SK-N-SH (cell line): ENCODE measurements around the gene LILRB3. TPM values are rescaled to one million over a fixed set of nuclear protein-coding genes. Genes with fewer than 3 reads are reported as not detected.

Experiments used
- CTCF ChIA-PET: fragments of 300-600, 350-600 bp; formaldehyde crosslinking; extraction: SDS; loops from one replicate; lab custom pipeline; 2021; lab: Yijun Ruan, JAX
- POLR2A ChIA-PET: fragments of 350-600 bp; sonication (Branson Sonifier 250); formaldehyde crosslinking; extraction: SDS; loops from one replicate; lab custom pipeline; 2020; ENCODE audit warnings: antibody characterized with exemption, inconsistent platforms; lab: Yijun Ruan, JAX
- DNase-seq: peaks from one replicate; pipeline ENCODE4 v3.0.0; 2012
- H2AFZ ChIP-seq: fragments of 200-600 bp; sonication (generic); 2 replicates; pipeline ENCODE4 v1.8.1; 2016; ENCODE audit warnings: antibody characterized with exemption, mild to moderate bottlenecking, low read depth
- H3F3A ChIP-seq: fragments of 200-600 bp; sonication (generic); replicated peaks from 2 replicates; pipeline ENCODE3; 2016; ENCODE audit warnings: antibody characterized with exemption, mild to moderate bottlenecking; ENCODE audit not compliant: insufficient read depth
- H3K27ac ChIP-seq, 2 experiments: fragments of 200-500 bp in 1 of 2; fragments of 200-600 bp in 1 of 2; sonication (Bioruptor generic) in 1 of 2; sonication (generic), shearing (Covaris generic) in 1 of 2; 2 replicates each; pipeline versions ENCODE4 v1.5.1 to v1.6.1; 2014 to 2016; ENCODE audit warnings: low read depth in 2 of 2, inconsistent platforms in 1 of 2, low read length in 1 of 2, mild to moderate bottlenecking in 1 of 2, mixed read lengths in 1 of 2
- H3K27me3 ChIP-seq: fragments of 200-600 bp; sonication (generic), shearing (Covaris generic); 2 replicates; pipeline ENCODE4 v1.6.1; 2016; ENCODE audit warnings: mixed run types; ENCODE audit not compliant: insufficient read depth
- H3K36me3 ChIP-seq, 2 experiments: fragments of 200-500 bp in 1 of 2; fragments of 200-600 bp in 1 of 2; sonication (Bioruptor generic) in 1 of 2; sonication (generic) in 1 of 2; replicated peaks in 1 of 2; 2 replicates each; pipeline versions ENCODE3 to v1.5.1; 2014 to 2016; ENCODE audit warnings: low read length in 1 of 2, mild to moderate bottlenecking in 1 of 2; ENCODE audit not compliant: insufficient read depth in 2 of 2, control insufficient read depth in 1 of 2
- H3K4me1 ChIP-seq, 2 experiments: fragments of 200-500 bp in 1 of 2; fragments of 200-600 bp in 1 of 2; sonication (Bioruptor generic) in 1 of 2; sonication (generic), shearing (Covaris generic) in 1 of 2; 2 replicates each; pipeline versions ENCODE4 v1.5.1 to v1.6.1; 2014 to 2016; ENCODE audit warnings: low read depth in 1 of 2, low read length in 1 of 2, mixed run types in 1 of 2; ENCODE audit not compliant: insufficient read depth in 2 of 2, control insufficient read depth in 1 of 2
- H3K4me2 ChIP-seq: fragments of 200-600 bp; sonication (generic), shearing (Covaris generic); 2 replicates; pipeline ENCODE4 v1.6.1; 2017; ENCODE audit warnings: mixed run types
- H3K4me3 ChIP-seq, 2 experiments: fragments of 200-500 bp in 1 of 2; fragments of 200-600 bp in 1 of 2; sonication (Bioruptor generic) in 1 of 2; sonication (generic), shearing (Covaris generic) in 1 of 2; 2 replicates each; pipeline versions ENCODE4 v1.5.1 to v1.8.1; 2014 to 2016; ENCODE audit warnings: low read depth in 2 of 2, inconsistent platforms in 1 of 2, low read length in 1 of 2, mild to moderate bottlenecking in 1 of 2, mixed read lengths in 1 of 2, moderate library complexity in 1 of 2
- H3K79me2 ChIP-seq: fragments of 200-600 bp; sonication (generic); 2 replicates; pipeline ENCODE4 v1.8.1; 2017; ENCODE audit warnings: mild to moderate bottlenecking; ENCODE audit not compliant: insufficient read depth
- H3K9ac ChIP-seq: fragments of 200-600 bp; sonication (generic); 2 replicates; pipeline ENCODE4 v1.6.1; 2017; ENCODE audit warnings: mixed run types
- H3K9me2 ChIP-seq: fragments of 200-600 bp; sonication (generic); 2 replicates; pipeline ENCODE4 v1.6.1; 2017; ENCODE audit warnings: mixed run types
- H3K9me3 ChIP-seq: fragments of 200-600 bp; sonication (generic); 2 replicates; pipeline ENCODE4 v1.6.1; 2017; ENCODE audit warnings: mixed run types, mild to moderate bottlenecking, moderate library complexity
- H4K20me1 ChIP-seq: fragments of 200-600 bp; sonication (generic); 2 replicates; pipeline ENCODE4 v1.6.1; 2017; ENCODE audit warnings: mild to moderate bottlenecking, mixed run types; ENCODE audit not compliant: insufficient read depth
- EP300 ChIP-seq, 2 experiments: IDR thresholded peaks; 2 replicates each; pipeline versions ENCODE4 v1.4.0 to v1.6.1; 2012; ENCODE audit warnings: borderline replicate concordance in 1 of 2, low read depth in 1 of 2, low read length in 1 of 2
- EZH2phosphoT487 ChIP-seq: fragments of 200-600 bp; sonication (generic); IDR thresholded peaks from 2 replicates; pipeline ENCODE4 v1.6.1; 2017; ENCODE audit warnings: low read depth, mixed run types, mild to moderate bottlenecking, antibody characterized with exemption, moderate library complexity, borderline replicate concordance
- FOSL2 ChIP-seq: IDR thresholded peaks from 2 replicates; pipeline ENCODE4 v1.4.0; 2012; ENCODE audit warnings: low read depth, mild to moderate bottlenecking, moderate library complexity, borderline replicate concordance
- GABPA ChIP-seq: IDR thresholded peaks from 2 replicates; pipeline ENCODE4 v1.4.0; 2012; ENCODE audit warnings: low read depth, mild to moderate bottlenecking
- JUND ChIP-seq: IDR thresholded peaks from 2 replicates; pipeline ENCODE4 v1.4.0; 2012
- MEF2A ChIP-seq: IDR thresholded peaks from 2 replicates; pipeline ENCODE4 v1.4.0; 2012; ENCODE audit warnings: low read depth, borderline replicate concordance
- MXI1 ChIP-seq: IDR thresholded peaks from 2 replicates; pipeline ENCODE4 v1.6.1; 2012; ENCODE audit warnings: mild to moderate bottlenecking, low read depth, low read length, improper control_type of control experiment
- NRF1 ChIP-seq: IDR thresholded peaks from 2 replicates; pipeline ENCODE4 v1.6.1; 2012; ENCODE audit warnings: low read depth, mild to moderate bottlenecking, low read length
- RCOR1 ChIP-seq: fragments of 150-350 bp; IDR thresholded peaks from 2 replicates; pipeline ENCODE4 v1.6.1; 2017; ENCODE audit warnings: antibody characterized with exemption, low read length
- RFX5 ChIP-seq: IDR thresholded peaks from 2 replicates; pipeline ENCODE4 v1.6.1; 2012; ENCODE audit warnings: mild to moderate bottlenecking, improper control_type of control experiment, low read length
- RXRA ChIP-seq: IDR thresholded peaks from 2 replicates; pipeline ENCODE4 v1.4.0; 2012; ENCODE audit warnings: low read depth, mild to moderate bottlenecking, borderline replicate concordance
- SMC3 ChIP-seq: IDR thresholded peaks from 2 replicates; pipeline ENCODE4 v1.6.1; 2012; ENCODE audit warnings: low read depth, low read length, improper control_type of control experiment
- TCF12 ChIP-seq: IDR thresholded peaks from 2 replicates; pipeline ENCODE4 v1.4.0; 2012
- TEAD4 ChIP-seq: IDR thresholded peaks from 2 replicates; pipeline ENCODE4 v1.4.0; 2012; ENCODE audit warnings: mild to moderate bottlenecking, borderline replicate concordance; ENCODE audit not compliant: insufficient read depth
- YY1 ChIP-seq: IDR thresholded peaks from 2 replicates; pipeline ENCODE4 v1.4.0; 2012; ENCODE audit warnings: low read depth, mild to moderate bottlenecking
- WGBS: methylation state at CpG from one replicate; pipeline ENCODE4 v1.1.6; 2017; ENCODE audit warnings: low lambda C conversion rate; 5-methylcytosine and 5-hydroxymethylcytosine counted together
- polyA plus RNA-seq, 3 experiments: library from polyadenylated mRNA; depleted of rRNA; stranded (reverse); fragments of >200 nt; gene quantifications; 2 replicates each; pipeline ENCODE4 v1.2.3, GENCODE V29; 2012
- TF ChIP-seq, protein P1 (sequence below): IDR thresholded peaks from 2 replicates; pipeline ENCODE4 v1.4.0; 2012; ENCODE audit warnings: low read depth, borderline replicate concordance
- TF ChIP-seq, protein P2 (sequence below): fragments of 200-600 bp; sonication (generic); IDR thresholded peaks from 2 replicates; pipeline ENCODE4 v1.6.1; 2017; ENCODE audit warnings: antibody characterized with exemption, mild to moderate bottlenecking, moderate library complexity

LILRB3 gene
- polyA plus RNA-seq, 1 of the 3 experiments (the other 2 are of a cell fraction) = not detected

DNA sequence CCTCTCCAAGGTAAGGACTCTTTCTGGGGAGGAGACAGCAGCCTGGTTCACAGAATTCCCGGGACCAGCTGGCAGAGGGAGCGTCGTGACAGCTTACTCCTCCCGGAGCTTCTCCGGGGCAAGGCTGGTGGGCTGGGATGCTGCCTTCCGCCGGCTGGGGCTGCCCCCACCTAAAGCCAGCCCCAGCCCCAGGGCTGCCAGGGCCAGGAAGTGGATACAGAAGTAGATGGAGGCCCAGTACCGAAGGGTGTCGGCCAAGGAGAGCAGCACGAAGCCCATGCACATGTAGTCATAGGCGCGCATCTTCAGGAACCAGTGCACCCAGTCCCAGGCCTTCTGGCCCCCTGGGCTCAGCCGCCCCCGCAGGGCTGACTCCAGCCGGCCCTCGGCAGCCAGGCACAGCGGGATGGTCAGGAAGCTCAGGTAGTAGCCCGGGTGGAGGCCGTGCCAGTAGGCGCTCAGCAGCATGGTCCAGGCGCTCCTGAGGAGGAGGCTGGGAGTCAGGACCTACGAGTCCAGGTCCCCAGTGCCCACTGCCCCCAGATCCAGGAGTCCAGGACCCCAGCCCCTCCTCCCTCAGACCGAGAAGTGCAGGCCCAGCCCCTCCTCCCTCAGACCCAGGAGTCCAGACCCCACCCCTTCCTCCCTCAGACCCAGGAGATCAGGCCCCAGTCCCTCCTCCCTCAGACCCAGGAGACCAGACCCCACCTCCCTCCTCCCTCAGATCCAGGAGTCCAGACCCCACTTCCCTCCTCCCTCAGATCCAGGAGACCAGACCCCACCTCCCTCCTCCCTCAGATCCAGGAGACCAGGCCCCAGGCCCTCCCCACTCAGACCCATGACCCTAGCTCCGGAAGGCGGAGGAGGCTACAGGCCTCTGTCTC, 48.6 kb downstream of the LILRB3 start (continued):
- TF ChIP-seq RXRA (no peak), TCF12 (no peak)

DNA sequence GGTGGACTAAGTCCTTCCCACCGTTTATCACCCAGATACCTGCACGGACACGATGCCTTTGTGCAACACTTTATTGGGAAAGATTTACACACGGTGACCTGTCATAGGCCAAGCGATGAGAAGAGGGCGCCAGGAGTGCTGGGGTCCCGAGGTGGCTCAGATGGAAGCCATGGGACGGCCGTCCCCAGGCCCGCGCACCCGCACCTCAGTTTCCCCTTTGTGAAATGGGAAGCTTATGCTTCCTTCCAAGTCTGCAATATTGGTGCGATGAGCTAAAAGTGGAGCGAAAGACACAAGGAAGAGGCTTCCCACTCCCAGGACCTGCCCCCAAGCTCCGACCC, 49.5 kb downstream of the LILRB3 start:
- H4K20me1 ChIP-seq = no peaks in the 10 kb centered on the region
- no peak overlapping the region for H3K4me3 ChIP-seq
- no peaks in the 10 kb centered on the region for H3K27me3 ChIP-seq
- no peaks in the 10 kb centered on the region for H3K79me2 ChIP-seq
- H3K36me3 ChIP-seq = peaks cover 2 to 8% of the 10 kb centered on the region in 2 experiments
- no peak for DNase-seq
- H3K9me2 ChIP-seq = no peaks in the 10 kb centered on the region
- no peak overlapping the region for H3K9ac ChIP-seq
- H3K9me3 ChIP-seq = no peaks in the 10 kb centered on the region
- peaks cover 5 to 6% of the 10 kb centered on the region in 2 experiments; a peak in 2 of 4 replicates for H3K4me1 ChIP-seq
- H2AFZ ChIP-seq = no peak overlapping the region
- ChIA-PET POLR2A (no interaction called here), CTCF (interaction anchor here (0.8 to 2.6 kb wide), 5 partner anchors 10 to 217 kb away, joined by 3 to 9 read pairs (median 6); partner anchors contain the start of genes LENG1 and MBOAT7)
- 0 out of 2 replicates have a peak, but pooled peaks have one; percentile 1 for TF ChIP-seq JUND
- TF ChIP-seq RCOR1 = no peak
- TF ChIP-seq YY1 = no peak
- TF ChIP-seq MXI1 = no peak
- TF ChIP-seq RFX5 = no peak
- TF ChIP-seq RXRA = no peak
- H3F3A ChIP-seq = peaks cover 5% of the 10 kb centered on the region
- H3K27ac ChIP-seq = no peak overlapping the region
- WGBS = 80% methylated on average over 11 of the region's 15 CpGs
- no peak overlapping the region for H3K4me2 ChIP-seq

DNA sequence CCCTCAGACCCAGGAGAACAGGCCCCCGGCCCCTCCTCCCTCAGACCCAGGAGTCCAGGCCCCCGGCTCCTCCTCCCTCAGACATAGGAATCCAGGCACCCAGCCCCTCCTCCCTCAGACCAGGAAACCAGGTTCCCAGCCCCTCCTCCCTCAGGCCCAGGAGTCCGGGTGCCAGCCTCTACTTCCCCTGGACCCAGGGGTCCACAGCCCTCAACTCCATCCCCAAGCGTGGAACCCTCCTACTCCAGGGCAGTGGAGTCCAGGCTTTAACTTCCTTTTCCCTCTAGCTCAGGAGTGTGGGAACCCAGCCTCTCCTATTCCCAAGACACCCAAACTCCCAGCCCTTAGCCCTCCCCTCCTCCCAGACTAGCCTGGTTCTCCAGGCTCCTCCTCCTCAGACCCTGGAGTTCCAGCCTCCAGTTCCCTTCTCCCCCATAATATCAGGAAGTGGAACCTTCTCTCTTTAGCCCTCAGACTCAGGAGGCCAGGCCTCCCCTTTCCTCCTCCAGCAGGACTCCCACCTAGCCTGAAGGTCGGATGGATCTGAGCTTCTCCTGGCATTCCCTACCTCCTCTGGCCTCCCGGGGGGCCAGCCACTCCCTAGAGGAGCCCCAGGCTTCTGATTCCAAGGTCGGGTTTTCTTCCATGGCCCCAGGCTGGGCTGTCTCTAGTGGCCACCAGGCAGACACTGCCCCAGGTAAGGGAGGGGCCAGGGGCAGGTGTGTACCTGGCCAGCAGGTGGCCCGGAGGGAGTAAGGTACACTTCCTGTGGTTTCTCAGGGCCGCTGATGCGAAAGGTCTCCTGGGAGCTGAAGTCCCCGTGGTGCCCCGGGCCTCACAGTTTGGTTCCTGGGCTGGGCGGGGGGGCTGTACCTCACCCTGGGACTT, 50.1 kb downstream of the LILRB3 start, which contains the start of gene TMC4:
TMC4 (minus strand) TSS at position 690 of the 888 bp plus-strand sequence; CDS start at position 647, 43 bp downstream.
- H3K36me3 ChIP-seq = peaks cover 0 to 3% of the 10 kb centered on the region in 2 experiments
- no peaks in the 10 kb centered on the region for H3K9me3 ChIP-seq
- peaks cover 5% of the 10 kb centered on the region for H3F3A ChIP-seq
- H3K9me2 ChIP-seq = no peaks in the 10 kb centered on the region
- 19% methylated on average over 8 of the region's 13 CpGs for WGBS
- no peak for DNase-seq
- H4K20me1 ChIP-seq = no peaks in the 10 kb centered on the region
- H3K79me2 ChIP-seq = no peaks in the 10 kb centered on the region
- no peak within 1 kb of the TSS for H3K4me3 ChIP-seq
- ChIA-PET CTCF (interaction anchor here (1.6 to 3.0 kb wide), 5 partner anchors 11 to 218 kb away, joined by 5 to 13 read pairs (median 7); partner anchors contain the start of genes LENG1 and MBOAT7), POLR2A (no interaction called here)
- no peaks in the 10 kb centered on the region for H3K27me3 ChIP-seq
- H3K4me2 ChIP-seq = 0 out of 2 replicates have a peak within 1 kb of the TSS, but pooled peaks have one; percentile 25
- H3K27ac ChIP-seq = no peak within 1 kb of the TSS
- H3K9ac ChIP-seq = no peak within 1 kb of the TSS
- peaks cover 5 to 6% of the 10 kb centered on the region in 2 experiments; a peak in 2 of 4 replicates for H3K4me1 ChIP-seq
- no peak within 1 kb of the TSS for H2AFZ ChIP-seq
- TF ChIP-seq RFX5 = no peak
- no peak for TF ChIP-seq EP300 (IDR thresholded peaks at IDR 0.05; ENCODE audit: borderline replicate concordance in 1 of 2, low read depth in 1 of 2, low read length in 1 of 2)
- 0 out of 2 replicates have a peak, but pooled peaks have one; percentile 3 for TF ChIP-seq JUND
- TF ChIP-seq MXI1 = no peak
- TF ChIP-seq NRF1 = no peak
- TF ChIP-seq TEAD4 = no peak
- no peak for TF ChIP-seq EZH2phosphoT487
- TF ChIP-seq GABPA = peak; percentile 38
- TF ChIP-seq, protein P1, sequence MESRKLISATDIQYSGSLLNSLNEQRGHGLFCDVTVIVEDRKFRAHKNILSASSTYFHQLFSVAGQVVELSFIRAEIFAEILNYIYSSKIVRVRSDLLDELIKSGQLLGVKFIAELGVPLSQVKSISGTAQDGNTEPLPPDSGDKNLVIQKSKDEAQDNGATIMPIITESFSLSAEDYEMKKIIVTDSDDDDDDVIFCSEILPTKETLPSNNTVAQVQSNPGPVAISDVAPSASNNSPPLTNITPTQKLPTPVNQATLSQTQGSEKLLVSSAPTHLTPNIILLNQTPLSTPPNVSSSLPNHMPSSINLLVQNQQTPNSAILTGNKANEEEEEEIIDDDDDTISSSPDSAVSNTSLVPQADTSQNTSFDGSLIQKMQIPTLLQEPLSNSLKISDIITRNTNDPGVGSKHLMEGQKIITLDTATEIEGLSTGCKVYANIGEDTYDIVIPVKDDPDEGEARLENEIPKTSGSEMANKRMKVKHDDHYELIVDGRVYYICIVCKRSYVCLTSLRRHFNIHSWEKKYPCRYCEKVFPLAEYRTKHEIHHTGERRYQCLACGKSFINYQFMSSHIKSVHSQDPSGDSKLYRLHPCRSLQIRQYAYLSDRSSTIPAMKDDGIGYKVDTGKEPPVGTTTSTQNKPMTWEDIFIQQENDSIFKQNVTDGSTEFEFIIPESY = no peak
- TF ChIP-seq MEF2A = no peak
- no peak for TF ChIP-seq SMC3
- TF ChIP-seq, protein P2, sequence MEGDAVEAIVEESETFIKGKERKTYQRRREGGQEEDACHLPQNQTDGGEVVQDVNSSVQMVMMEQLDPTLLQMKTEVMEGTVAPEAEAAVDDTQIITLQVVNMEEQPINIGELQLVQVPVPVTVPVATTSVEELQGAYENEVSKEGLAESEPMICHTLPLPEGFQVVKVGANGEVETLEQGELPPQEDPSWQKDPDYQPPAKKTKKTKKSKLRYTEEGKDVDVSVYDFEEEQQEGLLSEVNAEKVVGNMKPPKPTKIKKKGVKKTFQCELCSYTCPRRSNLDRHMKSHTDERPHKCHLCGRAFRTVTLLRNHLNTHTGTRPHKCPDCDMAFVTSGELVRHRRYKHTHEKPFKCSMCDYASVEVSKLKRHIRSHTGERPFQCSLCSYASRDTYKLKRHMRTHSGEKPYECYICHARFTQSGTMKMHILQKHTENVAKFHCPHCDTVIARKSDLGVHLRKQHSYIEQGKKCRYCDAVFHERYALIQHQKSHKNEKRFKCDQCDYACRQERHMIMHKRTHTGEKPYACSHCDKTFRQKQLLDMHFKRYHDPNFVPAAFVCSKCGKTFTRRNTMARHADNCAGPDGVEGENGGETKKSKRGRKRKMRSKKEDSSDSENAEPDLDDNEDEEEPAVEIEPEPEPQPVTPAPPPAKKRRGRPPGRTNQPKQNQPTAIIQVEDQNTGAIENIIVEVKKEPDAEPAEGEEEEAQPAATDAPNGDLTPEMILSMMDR = no peak
- TF ChIP-seq FOSL2 = no peak
